Stimulated activated CD8-positive, alpha-beta memory T cell treated with anti-CD3 and anti-CD28 coated beads, Interleukin-15, amount 100 ng/mL, for 1 hour (primary cell): ENCODE results near the gene ADAM12.
"Not testable (repeated sequence)": the region's sequence is repeated elsewhere in the genome, so short reads cannot be mapped to it uniquely, and the experiment has no call there.

ENCODE experiments used
- DNase-seq: peaks from one replicate; pipeline ENCODE4 v3.0.0-alpha.2; 2020; ENCODE audit warnings: low read depth

Gene ADAM12

GRCh38 chr10:126177417-126178030 lies 210.8 kb downstream of the ADAM12 start:
- no peak for DNase-seq

- no peak for DNase-seq
These were observed 212.5 kb downstream of the ADAM12 start for GRCh38 chr10:126175641-126176262.

GRCh38 chr10:126172755-126173154 lies 215.5 kb downstream of the ADAM12 start:
- DNase-seq = not testable (repeated sequence)

GRCh38 chr10:126171555-126171954 lies 216.7 kb downstream of the ADAM12 start:
- DNase-seq = no peak

- no peak for DNase-seq
These were observed 217.5 kb downstream of the ADAM12 start for GRCh38 chr10:126170776-126171175.

- DNase-seq = no peak
These were observed 217.9 kb downstream of the ADAM12 start for GRCh38 chr10:126170371-126170770.

GRCh38 chr10:126169899-126170298 lies 218.4 kb downstream of the ADAM12 start:
- no peak for DNase-seq

- no peak for DNase-seq
These were observed 221.5 kb downstream of the ADAM12 start for GRCh38 chr10:126166797-126167196.

- no peak for DNase-seq
These were observed 222.4 kb downstream of the ADAM12 start for GRCh38 chr10:126165874-126166273.

- no peak for DNase-seq
These were observed 224.8 kb downstream of the ADAM12 start for GRCh38 chr10:126163506-126163905.

GRCh38 chr10:126161691-126162090 lies 226.6 kb downstream of the ADAM12 start:
- no peak for DNase-seq

- no peak for DNase-seq
These were observed 227.2 kb downstream of the ADAM12 start for GRCh38 chr10:126160971-126161630.

- DNase-seq = no peak
These were observed 227.7 kb downstream of the ADAM12 start for GRCh38 chr10:126160571-126160970.

- DNase-seq = no peak
These were observed 230.0 kb downstream of the ADAM12 start for GRCh38 chr10:126158133-126158892.

GRCh38 chr10:126157189-126157588 lies 231.1 kb downstream of the ADAM12 start:
- no peak for DNase-seq

- DNase-seq = no peak
These were observed 231.8 kb downstream of the ADAM12 start for GRCh38 chr10:126156503-126156902.

GRCh38 chr10:126156012-126156411 lies 232.3 kb downstream of the ADAM12 start:
- DNase-seq = no peak

GRCh38 chr10:126155528-126155927 lies 232.7 kb downstream of the ADAM12 start:
- no peak for DNase-seq

- no peak for DNase-seq
These were observed 234.3 kb downstream of the ADAM12 start for GRCh38 chr10:126153711-126154628.

GRCh38 chr10:126147866-126148587 lies 240.2 kb downstream of the ADAM12 start:
- no peak for DNase-seq

GRCh38 chr10:126146771-126147170 lies 241.5 kb downstream of the ADAM12 start:
- DNase-seq = no peak
